ENCODE results near the gene SELENBP1. TPM values are rescaled to one million over a fixed set of nuclear protein-coding genes. Genes with fewer than 3 reads are reported as not detected.
A peak's percentile ranks its signal among the peaks of the same experiment; 100 is the strongest.

Gene SELENBP1
- total and polyA plus RNA-seq, 2 of the 13 experiments (the other 11 are each of a cell fraction or from before 2014, with no cell fraction given) = 27.8 to 29.0 TPM

DNA sequence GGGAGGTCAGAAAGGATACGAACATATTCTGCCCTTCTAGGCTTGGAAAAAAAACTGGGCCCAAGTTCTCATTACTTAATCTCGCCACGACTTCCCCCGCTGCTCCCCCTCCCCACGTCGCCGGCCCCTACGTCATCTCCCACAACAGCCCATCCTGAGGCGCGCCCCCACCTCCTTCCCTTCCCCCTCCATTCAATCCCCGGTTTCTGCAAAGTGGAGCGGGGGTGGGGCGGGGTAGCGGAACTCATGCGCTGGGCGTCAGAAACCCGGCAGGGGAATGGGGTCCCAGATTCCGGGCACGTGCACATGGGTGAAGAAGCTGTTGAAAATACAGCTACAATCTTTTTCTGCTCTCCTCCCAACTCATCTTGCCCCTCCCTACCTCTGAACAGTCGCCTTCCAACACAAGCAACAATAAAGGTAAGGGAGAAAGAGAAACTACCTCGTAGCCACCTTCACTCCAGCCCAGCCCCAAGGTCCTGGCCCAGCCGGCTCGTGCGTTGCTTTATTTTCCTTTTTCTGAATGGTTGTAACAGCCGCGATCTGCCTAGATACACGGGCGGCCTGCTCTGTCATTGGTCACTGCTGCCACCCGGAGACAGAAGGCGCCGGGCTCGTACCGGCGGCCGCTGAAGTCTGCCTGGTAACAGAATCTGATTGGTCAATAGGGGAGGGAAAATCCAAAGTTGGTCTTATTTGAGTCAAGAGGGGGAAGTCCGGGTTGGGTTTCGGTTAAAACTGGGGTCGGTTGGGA, 25.6 kb downstream of the SELENBP1 start, which contains the start of gene RFX5 (continued):
- TF ChIP-seq BORCS8-MEF2B (CRISPR knock-in tag; IDR thresholded peaks at IDR 0.05) (no peak), SP4 (CRISPR knock-in tag; IDR thresholded peaks at IDR 0.05) (peak; percentile 33; the same call in 1 of the 2 replicates), ZNF747 (CRISPR knock-in tag; IDR thresholded peaks at IDR 0.05; ENCODE audit: borderline replicate concordance) (peak; percentile 86; the same call in 1 of the 2 replicates), KDM4B (CRISPR knock-in tag; IDR thresholded peaks at IDR 0.05) (no peak), ZNF558 (CRISPR knock-in tag; IDR thresholded peaks at IDR 0.05; ENCODE audit: borderline replicate concordance) (no peak), JARID2 (CRISPR knock-in tag; IDR thresholded peaks at IDR 0.05; ENCODE audit: insufficient replicate concordance) (no peak), ATAD3A (CRISPR knock-in tag; IDR thresholded peaks at IDR 0.05) (no peak), ARNT (IDR thresholded peaks at IDR 0.05) (no peak), RBM39 (IDR thresholded peaks at IDR 0.05; ENCODE audit: low read depth, low read length, poor library complexity, severe bottlenecking) (peak; percentile 79), THAP11 (CRISPR knock-in tag; IDR thresholded peaks at IDR 0.05) (no peak), ZNF780A (CRISPR knock-in tag; IDR thresholded peaks at IDR 0.05) (no peak), SRF (IDR thresholded peaks at IDR 0.05; ENCODE audit: low read depth, low read length) (0 out of 2 replicates have a peak, but pooled peaks have one; percentile 6), ZFY (CRISPR knock-in tag; IDR thresholded peaks at IDR 0.05) (peak; percentile 33; the same call in 1 of the 2 replicates), ZBTB7B (CRISPR knock-in tag; IDR thresholded peaks at IDR 0.05) (no peak), GABPB1 (CRISPR knock-in tag; IDR thresholded peaks at IDR 0.05) (peak; percentile 37; the same call in 1 of the 2 replicates), MXI1 (IDR thresholded peaks at IDR 0.05; ENCODE audit: borderline replicate concordance, low read depth, low read length) (peak; percentile 47; the same call in 1 of the 3 replicates), ARNT2 (CRISPR knock-in tag; IDR thresholded peaks at IDR 0.05; ENCODE audit: low read depth) (no peak), SRSF1 (optimal IDR thresholded peaks at IDR 0.05; ENCODE audit: low read depth, low read length) (no peak), KDM5B (CRISPR knock-in tag; IDR thresholded peaks at IDR 0.05; ENCODE audit: borderline replicate concordance) (no peak), ZFP82 (CRISPR knock-in tag; IDR thresholded peaks at IDR 0.05; ENCODE audit: borderline replicate concordance) (no peak), ZNF7 (CRISPR knock-in tag; IDR thresholded peaks at IDR 0.05) (no peak)
- TF ChIP-seq, protein P1, sequence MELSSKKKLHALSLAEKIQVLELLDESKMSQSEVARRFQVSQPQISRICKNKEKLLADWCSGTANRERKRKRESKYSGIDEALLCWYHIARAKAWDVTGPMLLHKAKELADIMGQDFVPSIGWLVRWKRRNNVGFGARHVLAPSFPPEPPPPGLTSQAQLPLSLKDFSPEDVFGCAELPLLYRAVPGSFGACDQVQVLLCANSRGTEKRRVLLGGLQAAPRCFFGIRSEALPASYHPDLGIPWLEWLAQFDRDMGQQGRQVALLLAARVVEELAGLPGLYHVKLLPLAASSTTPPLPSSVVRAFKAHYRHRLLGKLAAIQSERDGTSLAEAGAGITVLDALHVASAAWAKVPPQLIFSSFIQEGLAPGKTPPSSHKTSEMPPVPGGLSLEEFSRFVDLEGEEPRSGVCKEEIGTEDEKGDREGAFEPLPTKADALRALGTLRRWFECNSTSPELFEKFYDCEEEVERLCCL (CRISPR knock-in tag; IDR thresholded peaks at IDR 0.05; ENCODE audit: borderline replicate concordance) = no peak
- TF ChIP-seq, protein P2, sequence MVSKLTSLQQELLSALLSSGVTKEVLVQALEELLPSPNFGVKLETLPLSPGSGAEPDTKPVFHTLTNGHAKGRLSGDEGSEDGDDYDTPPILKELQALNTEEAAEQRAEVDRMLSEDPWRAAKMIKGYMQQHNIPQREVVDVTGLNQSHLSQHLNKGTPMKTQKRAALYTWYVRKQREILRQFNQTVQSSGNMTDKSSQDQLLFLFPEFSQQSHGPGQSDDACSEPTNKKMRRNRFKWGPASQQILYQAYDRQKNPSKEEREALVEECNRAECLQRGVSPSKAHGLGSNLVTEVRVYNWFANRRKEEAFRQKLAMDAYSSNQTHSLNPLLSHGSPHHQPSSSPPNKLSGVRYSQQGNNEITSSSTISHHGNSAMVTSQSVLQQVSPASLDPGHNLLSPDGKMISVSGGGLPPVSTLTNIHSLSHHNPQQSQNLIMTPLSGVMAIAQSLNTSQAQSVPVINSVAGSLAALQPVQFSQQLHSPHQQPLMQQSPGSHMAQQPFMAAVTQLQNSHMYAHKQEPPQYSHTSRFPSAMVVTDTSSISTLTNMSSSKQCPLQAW (CRISPR knock-in tag; IDR thresholded peaks at IDR 0.05) = no peak
- TF ChIP-seq, protein P3, sequence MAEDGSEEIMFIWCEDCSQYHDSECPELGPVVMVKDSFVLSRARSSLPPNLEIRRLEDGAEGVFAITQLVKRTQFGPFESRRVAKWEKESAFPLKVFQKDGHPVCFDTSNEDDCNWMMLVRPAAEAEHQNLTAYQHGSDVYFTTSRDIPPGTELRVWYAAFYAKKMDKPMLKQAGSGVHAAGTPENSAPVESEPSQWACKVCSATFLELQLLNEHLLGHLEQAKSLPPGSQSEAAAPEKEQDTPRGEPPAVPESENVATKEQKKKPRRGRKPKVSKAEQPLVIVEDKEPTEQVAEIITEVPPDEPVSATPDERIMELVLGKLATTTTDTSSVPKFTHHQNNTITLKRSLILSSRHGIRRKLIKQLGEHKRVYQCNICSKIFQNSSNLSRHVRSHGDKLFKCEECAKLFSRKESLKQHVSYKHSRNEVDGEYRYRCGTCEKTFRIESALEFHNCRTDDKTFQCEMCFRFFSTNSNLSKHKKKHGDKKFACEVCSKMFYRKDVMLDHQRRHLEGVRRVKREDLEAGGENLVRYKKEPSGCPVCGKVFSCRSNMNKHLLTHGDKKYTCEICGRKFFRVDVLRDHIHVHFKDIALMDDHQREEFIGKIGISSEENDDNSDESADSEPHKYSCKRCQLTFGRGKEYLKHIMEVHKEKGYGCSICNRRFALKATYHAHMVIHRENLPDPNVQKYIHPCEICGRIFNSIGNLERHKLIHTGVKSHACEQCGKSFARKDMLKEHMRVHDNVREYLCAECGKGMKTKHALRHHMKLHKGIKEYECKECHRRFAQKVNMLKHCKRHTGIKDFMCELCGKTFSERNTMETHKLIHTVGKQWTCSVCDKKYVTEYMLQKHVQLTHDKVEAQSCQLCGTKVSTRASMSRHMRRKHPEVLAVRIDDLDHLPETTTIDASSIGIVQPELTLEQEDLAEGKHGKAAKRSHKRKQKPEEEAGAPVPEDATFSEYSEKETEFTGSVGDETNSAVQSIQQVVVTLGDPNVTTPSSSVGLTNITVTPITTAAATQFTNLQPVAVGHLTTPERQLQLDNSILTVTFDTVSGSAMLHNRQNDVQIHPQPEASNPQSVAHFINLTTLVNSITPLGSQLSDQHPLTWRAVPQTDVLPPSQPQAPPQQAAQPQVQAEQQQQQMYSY (CRISPR knock-in tag; IDR thresholded peaks at IDR 0.05) = no peak
